SH-SY5Y (cell line): ENCODE measurements around the gene CTIF.

ENCODE experiments used
- GATA2 ChIP-seq: IDR thresholded peaks from 2 replicates; pipeline ENCODE4 v1.6.1; 2011; ENCODE audit warnings: mild to moderate bottlenecking, low read depth, low read length
- GATA3 ChIP-seq: IDR thresholded peaks from 2 replicates; pipeline ENCODE4 v1.6.1; 2011; ENCODE audit warnings: low read depth, mild to moderate bottlenecking, low read length, moderate library complexity

GRCh38 chr18:48880931-48881330 is 342.1 kb downstream of the CTIF start:
- TF ChIP-seq GATA2 (no peak), GATA3 (no peak)
